ENCODE data around the gene SPRR4. TPM values are rescaled to one million over a fixed set of nuclear protein-coding genes. Genes with fewer than 3 reads are reported as not detected.

Gene SPRR4
- total RNA-seq, 2 experiments from 2014 or later, result not detected

DNA sequence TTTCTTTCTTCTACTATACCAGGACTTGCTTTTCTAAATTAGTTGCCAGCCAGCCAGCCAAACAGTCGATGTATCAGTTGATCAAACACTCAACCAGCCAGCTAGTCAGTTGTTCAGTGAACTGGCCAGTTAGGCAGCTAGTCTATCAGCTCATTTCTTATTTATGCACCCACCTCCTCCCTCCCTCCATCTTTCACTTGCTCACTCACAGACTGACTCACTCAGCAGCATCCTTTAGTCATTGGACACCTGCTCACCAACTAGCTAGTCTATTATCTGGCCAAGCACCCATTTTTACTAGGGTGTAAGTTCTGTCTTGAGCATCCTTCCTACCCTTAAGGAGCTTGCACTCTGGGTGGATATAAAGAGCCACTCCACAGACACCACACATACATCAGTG is 5.9 kb upstream of the SPRR4 start:
- no peak overlapping the region for H3K27ac Mint-ChIP-seq
- no peaks in the 10 kb centered on the region for H3K36me3 Mint-ChIP-seq (ENCODE audit: low read depth)
- H3K9me3 Mint-ChIP-seq, result no peaks in the 10 kb centered on the region
- TF ChIP-seq, protein P1, sequence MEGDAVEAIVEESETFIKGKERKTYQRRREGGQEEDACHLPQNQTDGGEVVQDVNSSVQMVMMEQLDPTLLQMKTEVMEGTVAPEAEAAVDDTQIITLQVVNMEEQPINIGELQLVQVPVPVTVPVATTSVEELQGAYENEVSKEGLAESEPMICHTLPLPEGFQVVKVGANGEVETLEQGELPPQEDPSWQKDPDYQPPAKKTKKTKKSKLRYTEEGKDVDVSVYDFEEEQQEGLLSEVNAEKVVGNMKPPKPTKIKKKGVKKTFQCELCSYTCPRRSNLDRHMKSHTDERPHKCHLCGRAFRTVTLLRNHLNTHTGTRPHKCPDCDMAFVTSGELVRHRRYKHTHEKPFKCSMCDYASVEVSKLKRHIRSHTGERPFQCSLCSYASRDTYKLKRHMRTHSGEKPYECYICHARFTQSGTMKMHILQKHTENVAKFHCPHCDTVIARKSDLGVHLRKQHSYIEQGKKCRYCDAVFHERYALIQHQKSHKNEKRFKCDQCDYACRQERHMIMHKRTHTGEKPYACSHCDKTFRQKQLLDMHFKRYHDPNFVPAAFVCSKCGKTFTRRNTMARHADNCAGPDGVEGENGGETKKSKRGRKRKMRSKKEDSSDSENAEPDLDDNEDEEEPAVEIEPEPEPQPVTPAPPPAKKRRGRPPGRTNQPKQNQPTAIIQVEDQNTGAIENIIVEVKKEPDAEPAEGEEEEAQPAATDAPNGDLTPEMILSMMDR (IDR thresholded peaks at IDR 0.05), result no peak
- no peak overlapping the region for H3K4me3 Mint-ChIP-seq
- no peaks in the 10 kb centered on the region for H3K4me1 Mint-ChIP-seq (ENCODE audit: low read depth)
- CTCF ChIA-PET, result no interaction called here
- DNase-seq (no peak), ATAC-seq (no peak)
- intact Hi-C loops (cut with micrococcal nuclease), result no loop called here
- peaks cover 7% of the 10 kb centered on the region for H3K27me3 Mint-ChIP-seq
- POLR2A ChIA-PET, result no interaction called here

DNA sequence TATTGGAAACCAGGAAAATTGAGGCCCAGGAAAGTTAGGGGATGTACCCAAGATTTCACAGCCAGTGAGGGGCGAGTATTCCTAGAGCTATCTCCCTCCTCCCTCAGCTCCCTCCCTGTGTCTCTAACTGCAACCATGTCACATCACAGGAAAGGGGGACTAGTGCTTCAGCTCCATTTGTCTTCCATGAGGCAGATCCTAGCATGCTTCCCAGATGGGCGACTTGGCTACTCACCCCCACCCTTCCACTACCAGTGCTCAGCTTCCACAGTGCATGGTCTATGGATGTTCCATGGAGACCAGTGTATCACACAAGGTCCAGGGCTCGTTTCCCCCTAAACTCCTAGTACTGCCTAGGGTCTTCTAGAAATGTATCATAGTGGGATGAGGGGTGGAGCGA is 4.6 kb upstream of the SPRR4 start:
- CTCF ChIA-PET, result no interaction called here
- ATAC-seq (no peak), DNase-seq (no peak)
- H3K4me1 Mint-ChIP-seq (ENCODE audit: low read depth), result no peaks in the 10 kb centered on the region
- peaks cover 7% of the 10 kb centered on the region for H3K27me3 Mint-ChIP-seq
- intact Hi-C loops (cut with micrococcal nuclease), result no loop called here
- POLR2A ChIA-PET, result no interaction called here
- no peaks in the 10 kb centered on the region for H3K9me3 Mint-ChIP-seq
- H3K36me3 Mint-ChIP-seq (ENCODE audit: low read depth), result no peaks in the 10 kb centered on the region
- TF ChIP-seq, protein P1 (IDR thresholded peaks at IDR 0.05), result no peak
- H3K4me3 Mint-ChIP-seq, result no peak overlapping the region
- H3K27ac Mint-ChIP-seq, result no peak overlapping the region

DNA sequence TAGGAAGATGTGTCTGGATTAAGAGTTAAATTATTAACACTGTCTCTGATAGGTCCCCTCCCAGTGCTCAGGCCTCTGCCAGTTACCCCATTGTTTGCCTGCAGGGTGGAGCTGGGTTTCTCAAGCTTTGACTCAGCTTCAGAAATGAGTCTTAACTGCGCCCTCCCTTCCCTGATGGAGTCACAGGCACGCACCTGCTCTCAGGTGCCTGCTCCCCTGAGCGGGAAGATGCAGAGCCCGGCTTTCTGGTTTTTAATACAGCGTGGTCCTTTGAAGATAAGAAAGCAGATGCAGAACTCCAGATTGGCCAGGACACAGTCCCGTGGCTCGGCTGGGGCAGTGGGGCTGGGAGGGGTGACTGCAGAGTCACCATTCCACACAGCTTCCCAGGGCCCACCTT is 3.2 kb upstream of the SPRR4 start:
- DNase-seq, result no peak
- H3K27ac Mint-ChIP-seq, result no peak overlapping the region

DNA sequence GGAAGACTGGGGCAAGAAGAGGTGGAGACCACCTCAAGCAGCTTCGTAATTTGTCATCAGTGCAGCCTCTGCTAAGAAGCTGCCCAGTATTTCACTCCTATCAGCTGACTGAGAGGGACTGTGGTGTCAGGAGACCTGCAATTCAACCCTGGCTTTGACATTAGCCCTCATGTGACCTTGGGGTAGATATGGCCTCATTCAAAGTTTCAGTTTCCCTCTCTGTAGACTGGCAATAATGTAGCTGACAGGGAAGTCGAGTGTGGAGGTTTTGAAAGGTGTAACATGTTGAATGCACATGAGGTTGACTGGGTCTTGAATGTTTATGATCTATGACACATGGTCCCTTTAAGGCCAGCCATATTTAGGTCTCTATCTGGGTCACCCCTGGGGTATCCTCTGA is 2.2 kb upstream of the SPRR4 start:
- ChIA-PET CTCF (no interaction called here), POLR2A (no interaction called here)
- no peak for ATAC-seq
- no peaks in the 10 kb centered on the region for H3K36me3 Mint-ChIP-seq (ENCODE audit: low read depth)
- DNase-seq, result no peak
- H3K27ac Mint-ChIP-seq, result no peak overlapping the region
- no peaks in the 10 kb centered on the region for H3K4me1 Mint-ChIP-seq (ENCODE audit: low read depth)
- H3K9me3 Mint-ChIP-seq, result no peaks in the 10 kb centered on the region
- peaks cover 14% of the 10 kb centered on the region for H3K27me3 Mint-ChIP-seq
- H3K4me3 Mint-ChIP-seq, result no peak overlapping the region
- intact Hi-C loops (cut with micrococcal nuclease), result no loop called here
- TF ChIP-seq, protein P1 (IDR thresholded peaks at IDR 0.05), result no peak

More for the DNA sequence above, 3.2 kb upstream of the SPRR4 start:
- H3K27me3 Mint-ChIP-seq, result peaks cover 11% of the 10 kb centered on the region
- no peak overlapping the region for H3K4me3 Mint-ChIP-seq
- TF ChIP-seq, protein P1 (IDR thresholded peaks at IDR 0.05), result no peak
- intact Hi-C loops (cut with micrococcal nuclease), result no loop called here
- no peak for ATAC-seq
- no peaks in the 10 kb centered on the region for H3K36me3 Mint-ChIP-seq (ENCODE audit: low read depth)
- POLR2A ChIA-PET, result no interaction called here
- H3K9me3 Mint-ChIP-seq, result no peaks in the 10 kb centered on the region
- CTCF ChIA-PET, result no interaction called here
- no peaks in the 10 kb centered on the region for H3K4me1 Mint-ChIP-seq (ENCODE audit: low read depth)

DNA sequence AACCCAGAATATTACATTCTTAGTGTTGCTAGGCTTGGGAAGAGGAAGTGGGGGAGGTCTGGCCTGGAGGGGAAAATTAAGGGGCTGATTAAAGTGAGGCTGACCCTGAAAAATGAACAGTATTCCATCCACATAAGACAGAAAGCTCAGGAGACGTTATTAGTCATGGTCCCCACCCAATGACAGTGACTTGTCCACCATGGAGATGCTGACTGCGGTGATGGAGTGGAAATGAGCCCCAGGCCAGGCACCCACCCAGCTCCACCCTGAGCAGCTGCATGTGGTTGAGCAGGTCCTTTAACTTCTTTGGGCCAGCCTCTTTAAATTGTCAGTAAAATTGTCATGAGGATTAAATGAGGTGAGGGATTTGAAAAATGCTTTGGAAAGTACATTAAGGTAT is 1.4 kb upstream of the SPRR4 start:
- H3K9me3 Mint-ChIP-seq, result no peaks in the 10 kb centered on the region
- no peaks in the 10 kb centered on the region for H3K4me1 Mint-ChIP-seq (ENCODE audit: low read depth)
- no peaks in the 10 kb centered on the region for H3K36me3 Mint-ChIP-seq (ENCODE audit: low read depth)
- ATAC-seq, result no peak
- ChIA-PET POLR2A (no interaction called here), CTCF (no interaction called here)
- DNase-seq, result no peak
- peaks cover 15% of the 10 kb centered on the region for H3K27me3 Mint-ChIP-seq
- TF ChIP-seq, protein P1 (IDR thresholded peaks at IDR 0.05), result no peak
- no peak overlapping the region for H3K27ac Mint-ChIP-seq
- intact Hi-C loops (cut with micrococcal nuclease), result no loop called here
- no peak overlapping the region for H3K4me3 Mint-ChIP-seq
